SK-N-SH (cell line): ENCODE data around the gene ASAP3. TPM values are rescaled to one million over a fixed set of nuclear protein-coding genes. Genes with fewer than 3 reads are reported as not detected.

ENCODE experiments used
- CTCF ChIA-PET: fragments of 300-600, 350-600 bp; formaldehyde crosslinking; extraction: SDS; loops from one replicate; lab custom pipeline; 2021; lab: Yijun Ruan, JAX
- POLR2A ChIA-PET: fragments of 350-600 bp; sonication (Branson Sonifier 250); formaldehyde crosslinking; extraction: SDS; loops from one replicate; lab custom pipeline; 2020; ENCODE audit warnings: antibody characterized with exemption, inconsistent platforms; lab: Yijun Ruan, JAX
- DNase-seq: peaks from one replicate; pipeline ENCODE4 v3.0.0; 2012
- H2AFZ ChIP-seq: fragments of 200-600 bp; sonication (generic); 2 replicates; pipeline ENCODE4 v1.8.1; 2016; ENCODE audit warnings: antibody characterized with exemption, mild to moderate bottlenecking, low read depth
- H3F3A ChIP-seq: fragments of 200-600 bp; sonication (generic); replicated peaks from 2 replicates; pipeline ENCODE3; 2016; ENCODE audit warnings: antibody characterized with exemption, mild to moderate bottlenecking; ENCODE audit not compliant: insufficient read depth
- H3K27ac ChIP-seq, 2 experiments: fragments of 200-500 bp in 1 of 2; fragments of 200-600 bp in 1 of 2; sonication (Bioruptor generic) in 1 of 2; sonication (generic), shearing (Covaris generic) in 1 of 2; 2 replicates each; pipeline versions ENCODE4 v1.5.1 to v1.6.1; 2014 to 2016; ENCODE audit warnings: low read depth in 2 of 2, inconsistent platforms in 1 of 2, low read length in 1 of 2, mild to moderate bottlenecking in 1 of 2, mixed read lengths in 1 of 2
- H3K27me3 ChIP-seq: fragments of 200-600 bp; sonication (generic), shearing (Covaris generic); 2 replicates; pipeline ENCODE4 v1.6.1; 2016; ENCODE audit warnings: mixed run types; ENCODE audit not compliant: insufficient read depth
- H3K36me3 ChIP-seq, 2 experiments: fragments of 200-500 bp in 1 of 2; fragments of 200-600 bp in 1 of 2; sonication (Bioruptor generic) in 1 of 2; sonication (generic) in 1 of 2; replicated peaks in 1 of 2; 2 replicates each; pipeline versions ENCODE3 to v1.5.1; 2014 to 2016; ENCODE audit warnings: low read length in 1 of 2, mild to moderate bottlenecking in 1 of 2; ENCODE audit not compliant: insufficient read depth in 2 of 2, control insufficient read depth in 1 of 2
- H3K4me1 ChIP-seq, 2 experiments: fragments of 200-500 bp in 1 of 2; fragments of 200-600 bp in 1 of 2; sonication (Bioruptor generic) in 1 of 2; sonication (generic), shearing (Covaris generic) in 1 of 2; 2 replicates each; pipeline versions ENCODE4 v1.5.1 to v1.6.1; 2014 to 2016; ENCODE audit warnings: low read depth in 1 of 2, low read length in 1 of 2, mixed run types in 1 of 2; ENCODE audit not compliant: insufficient read depth in 2 of 2, control insufficient read depth in 1 of 2
- H3K4me2 ChIP-seq: fragments of 200-600 bp; sonication (generic), shearing (Covaris generic); 2 replicates; pipeline ENCODE4 v1.6.1; 2017; ENCODE audit warnings: mixed run types
- H3K4me3 ChIP-seq, 2 experiments: fragments of 200-500 bp in 1 of 2; fragments of 200-600 bp in 1 of 2; sonication (Bioruptor generic) in 1 of 2; sonication (generic), shearing (Covaris generic) in 1 of 2; 2 replicates each; pipeline versions ENCODE4 v1.5.1 to v1.8.1; 2014 to 2016; ENCODE audit warnings: low read depth in 2 of 2, inconsistent platforms in 1 of 2, low read length in 1 of 2, mild to moderate bottlenecking in 1 of 2, mixed read lengths in 1 of 2, moderate library complexity in 1 of 2
- H3K79me2 ChIP-seq: fragments of 200-600 bp; sonication (generic); 2 replicates; pipeline ENCODE4 v1.8.1; 2017; ENCODE audit warnings: mild to moderate bottlenecking; ENCODE audit not compliant: insufficient read depth
- H3K9ac ChIP-seq: fragments of 200-600 bp; sonication (generic); 2 replicates; pipeline ENCODE4 v1.6.1; 2017; ENCODE audit warnings: mixed run types
- H3K9me2 ChIP-seq: fragments of 200-600 bp; sonication (generic); 2 replicates; pipeline ENCODE4 v1.6.1; 2017; ENCODE audit warnings: mixed run types
- H3K9me3 ChIP-seq: fragments of 200-600 bp; sonication (generic); 2 replicates; pipeline ENCODE4 v1.6.1; 2017; ENCODE audit warnings: mixed run types, mild to moderate bottlenecking, moderate library complexity
- H4K20me1 ChIP-seq: fragments of 200-600 bp; sonication (generic); 2 replicates; pipeline ENCODE4 v1.6.1; 2017; ENCODE audit warnings: mild to moderate bottlenecking, mixed run types; ENCODE audit not compliant: insufficient read depth
- GABPA ChIP-seq: IDR thresholded peaks from 2 replicates; pipeline ENCODE4 v1.4.0; 2012; ENCODE audit warnings: low read depth, mild to moderate bottlenecking
- GATA2 ChIP-seq: sonication (generic); formaldehyde crosslinking; IDR thresholded peaks from 2 replicates; pipeline ENCODE4 v1.5.0; 2020; ENCODE audit warnings: mild to moderate bottlenecking, missing genetic modification reagents
- RAD21 ChIP-seq: IDR thresholded peaks from 2 replicates; pipeline ENCODE4 v1.6.1; 2012; ENCODE audit warnings: mild to moderate bottlenecking, low read length
- RCOR1 ChIP-seq: fragments of 150-350 bp; IDR thresholded peaks from 2 replicates; pipeline ENCODE4 v1.6.1; 2017; ENCODE audit warnings: antibody characterized with exemption, low read length
- RFX5 ChIP-seq: IDR thresholded peaks from 2 replicates; pipeline ENCODE4 v1.6.1; 2012; ENCODE audit warnings: mild to moderate bottlenecking, improper control_type of control experiment, low read length
- RXRA ChIP-seq: IDR thresholded peaks from 2 replicates; pipeline ENCODE4 v1.4.0; 2012; ENCODE audit warnings: low read depth, mild to moderate bottlenecking, borderline replicate concordance
- YY1 ChIP-seq: IDR thresholded peaks from 2 replicates; pipeline ENCODE4 v1.4.0; 2012; ENCODE audit warnings: low read depth, mild to moderate bottlenecking
- WGBS: methylation state at CpG from one replicate; pipeline ENCODE4 v1.1.6; 2017; ENCODE audit warnings: low lambda C conversion rate; 5-methylcytosine and 5-hydroxymethylcytosine counted together
- polyA plus RNA-seq, 3 experiments: library from polyadenylated mRNA; depleted of rRNA; stranded (reverse); fragments of >200 nt; gene quantifications; 2 replicates each; pipeline ENCODE4 v1.2.3, GENCODE V29; 2012
- TF ChIP-seq, protein P1 (sequence below): fragments of 200-600 bp; sonication (generic); IDR thresholded peaks from 2 replicates; pipeline ENCODE4 v1.6.1; 2017; ENCODE audit warnings: antibody characterized with exemption, mild to moderate bottlenecking, moderate library complexity

Gene ASAP3
- polyA plus RNA-seq, 1 of the 3 experiments (the other 2 are of a cell fraction) = 19.6 TPM

- H3K9ac ChIP-seq = no peak overlapping the region
- H3K27me3 ChIP-seq = no peaks in the 10 kb centered on the region
- H2AFZ ChIP-seq = no peak overlapping the region
- H3K9me3 ChIP-seq = no peaks in the 10 kb centered on the region
- H3K4me2 ChIP-seq = no peak overlapping the region
- ChIA-PET POLR2A (no interaction called here), CTCF (interaction anchor here (1.0 to 29.7 kb wide), 6 partner anchors 11 to 140 kb away, joined by 3 to 503 read pairs (median 8); no protein-coding TSS in a partner anchor)
- peaks cover 6 to 18% of the 10 kb centered on the region in 2 experiments; a peak in 1 of 4 replicates for H3K4me1 ChIP-seq
- H3K27ac ChIP-seq = no peak overlapping the region
- H3K79me2 ChIP-seq = no peaks in the 10 kb centered on the region
- peaks cover 4% of the 10 kb centered on the region for H3F3A ChIP-seq
- TF ChIP-seq RCOR1 = no peak
- TF ChIP-seq, protein P1, sequence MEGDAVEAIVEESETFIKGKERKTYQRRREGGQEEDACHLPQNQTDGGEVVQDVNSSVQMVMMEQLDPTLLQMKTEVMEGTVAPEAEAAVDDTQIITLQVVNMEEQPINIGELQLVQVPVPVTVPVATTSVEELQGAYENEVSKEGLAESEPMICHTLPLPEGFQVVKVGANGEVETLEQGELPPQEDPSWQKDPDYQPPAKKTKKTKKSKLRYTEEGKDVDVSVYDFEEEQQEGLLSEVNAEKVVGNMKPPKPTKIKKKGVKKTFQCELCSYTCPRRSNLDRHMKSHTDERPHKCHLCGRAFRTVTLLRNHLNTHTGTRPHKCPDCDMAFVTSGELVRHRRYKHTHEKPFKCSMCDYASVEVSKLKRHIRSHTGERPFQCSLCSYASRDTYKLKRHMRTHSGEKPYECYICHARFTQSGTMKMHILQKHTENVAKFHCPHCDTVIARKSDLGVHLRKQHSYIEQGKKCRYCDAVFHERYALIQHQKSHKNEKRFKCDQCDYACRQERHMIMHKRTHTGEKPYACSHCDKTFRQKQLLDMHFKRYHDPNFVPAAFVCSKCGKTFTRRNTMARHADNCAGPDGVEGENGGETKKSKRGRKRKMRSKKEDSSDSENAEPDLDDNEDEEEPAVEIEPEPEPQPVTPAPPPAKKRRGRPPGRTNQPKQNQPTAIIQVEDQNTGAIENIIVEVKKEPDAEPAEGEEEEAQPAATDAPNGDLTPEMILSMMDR = no peak
- peak; percentile 49 for DNase-seq
- H3K4me3 ChIP-seq = no peak overlapping the region
- no peaks in the 10 kb centered on the region for H4K20me1 ChIP-seq
- H3K9me2 ChIP-seq = no peaks in the 10 kb centered on the region
- H3K36me3 ChIP-seq = no peaks in the 10 kb centered on the region
- 40% methylated on average over 3 of the region's 9 CpGs for WGBS
Observed at GRCh38 chr1:23524716-23525401, 40.9 kb upstream of the ASAP3 start.

DNA sequence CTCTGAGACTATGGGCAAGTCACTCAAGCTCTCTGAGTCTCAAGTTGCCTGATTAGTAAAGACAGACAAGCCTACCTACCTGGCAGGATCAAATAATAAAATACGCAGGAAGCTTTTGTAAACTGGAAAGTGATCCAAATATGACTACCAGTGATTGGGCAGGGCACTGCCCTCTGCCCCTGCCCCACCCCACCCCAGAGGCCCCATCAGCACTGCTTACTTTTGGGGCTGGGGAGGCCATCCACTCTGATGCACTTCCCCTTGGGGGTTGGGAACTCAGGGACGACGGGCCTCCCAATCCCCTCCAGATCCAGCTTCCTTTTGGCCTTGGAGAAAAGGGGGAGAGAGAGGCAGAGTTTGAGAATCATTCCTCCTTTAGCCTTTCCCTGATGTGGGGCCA is 40.2 kb upstream of the ASAP3 start:
- Histone ChIP-seq H3K27ac (no peak overlapping the region), H3K9ac (no peak overlapping the region), H3K9me3 (no peaks in the 10 kb centered on the region), H3K4me1 (peaks cover 6 to 11% of the 10 kb centered on the region in 2 experiments; a peak in 1 of 4 replicates), H3K9me2 (no peaks in the 10 kb centered on the region), H3K79me2 (no peaks in the 10 kb centered on the region), H3K4me3 (no peak overlapping the region), H3K27me3 (no peaks in the 10 kb centered on the region), H3F3A (peaks cover 4% of the 10 kb centered on the region), H3K4me2 (no peak overlapping the region), H2AFZ (no peak overlapping the region), H4K20me1 (no peaks in the 10 kb centered on the region), H3K36me3 (no peaks in the 10 kb centered on the region)
- no peak for DNase-seq
- POLR2A ChIA-PET = no interaction called here
- TF ChIP-seq RAD21 (no peak), RXRA (no peak), GABPA (no peak), GATA2 (CRISPR knock-in tag) (no peak), YY1 (no peak), RFX5 (no peak)
- CTCF ChIA-PET = interaction anchor here (1.0 to 29.7 kb wide), 6 partner anchors 10 to 141 kb away, joined by 3 to 503 read pairs (median 8); no protein-coding TSS in a partner anchor
- 100% methylated on average over 1 of the region's 3 CpGs for WGBS
